HUES6 (cell line): ENCODE measurements around the gene CATSPER3.

Experiments used
- H3K27ac ChIP-seq: 2 replicates; pipeline ENCODE4 v1.7.0; 2013; ENCODE audit warnings: low read depth, mild to moderate bottlenecking, low read length, inconsistent platforms
- H3K27me3 ChIP-seq: 2 replicates; pipeline ENCODE4 v1.6.1; 2013; ENCODE audit warnings: low read length; ENCODE audit not compliant: control insufficient read depth, insufficient read depth
- H3K36me3 ChIP-seq: 2 replicates; pipeline ENCODE4 v1.6.1; 2013; ENCODE audit warnings: low read length; ENCODE audit not compliant: control insufficient read depth, insufficient read depth
- H3K4me1 ChIP-seq: 2 replicates; pipeline ENCODE4 v1.6.1; 2013; ENCODE audit warnings: low read length; ENCODE audit not compliant: control insufficient read depth, insufficient read depth
- H3K4me3 ChIP-seq: 2 replicates; pipeline ENCODE4 v1.5.1; 2013; ENCODE audit warnings: low read depth, low read length
- H3K9ac ChIP-seq: one replicate; pipeline ENCODE4 v1.6.1; 2013; ENCODE audit warnings: mild to moderate bottlenecking, low read length
- H3K9me3 ChIP-seq: 2 replicates; pipeline ENCODE4 v1.6.1; 2013; ENCODE audit warnings: low read depth, low read length; ENCODE audit not compliant: control insufficient read depth, insufficient read depth

Gene CATSPER3

DNA sequence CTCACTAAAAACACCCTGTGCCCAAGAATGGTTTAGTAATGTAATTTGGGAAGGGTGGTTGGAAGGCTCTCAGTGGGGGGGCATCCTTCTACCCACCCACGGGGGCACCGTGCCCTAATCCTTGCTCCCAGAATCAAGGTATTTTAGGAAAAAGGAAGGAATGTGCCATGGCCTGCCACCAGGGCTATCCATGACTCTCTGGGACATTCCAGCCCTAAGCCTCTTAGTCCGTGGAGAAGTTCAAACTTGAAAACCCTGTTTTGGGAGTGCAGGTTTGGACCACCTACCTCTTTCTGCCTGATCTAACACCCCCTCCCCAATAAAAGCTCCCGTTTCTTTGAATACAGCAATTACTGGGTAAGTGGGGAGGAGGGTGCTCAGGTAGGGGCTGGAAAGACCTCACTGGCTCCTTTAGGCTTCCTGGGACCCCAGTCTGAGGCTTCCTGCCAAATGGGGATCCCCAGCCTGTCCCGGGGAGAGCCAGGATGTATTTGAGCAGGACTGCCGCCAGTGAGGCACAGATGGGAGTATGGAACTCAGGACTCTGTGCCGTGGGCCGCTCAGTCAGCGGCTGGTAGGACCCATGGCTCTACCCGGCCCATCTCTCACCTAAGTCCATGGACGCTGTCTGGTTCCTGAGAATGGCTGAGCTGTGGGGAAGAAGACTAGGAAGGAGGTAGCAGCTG lies 70.0 kb downstream of the CATSPER3 start:
- H3K27me3 ChIP-seq, result peaks cover 98% of the 10 kb centered on the region
- no peak overlapping the region for H3K9ac ChIP-seq
- H3K27ac ChIP-seq, result no peak overlapping the region
- H3K36me3 ChIP-seq, result no peaks in the 10 kb centered on the region
- no peaks in the 10 kb centered on the region for H3K9me3 ChIP-seq
- H3K4me3 ChIP-seq, result no peak overlapping the region
- peaks cover 32% of the 10 kb centered on the region for H3K4me1 ChIP-seq

DNA sequence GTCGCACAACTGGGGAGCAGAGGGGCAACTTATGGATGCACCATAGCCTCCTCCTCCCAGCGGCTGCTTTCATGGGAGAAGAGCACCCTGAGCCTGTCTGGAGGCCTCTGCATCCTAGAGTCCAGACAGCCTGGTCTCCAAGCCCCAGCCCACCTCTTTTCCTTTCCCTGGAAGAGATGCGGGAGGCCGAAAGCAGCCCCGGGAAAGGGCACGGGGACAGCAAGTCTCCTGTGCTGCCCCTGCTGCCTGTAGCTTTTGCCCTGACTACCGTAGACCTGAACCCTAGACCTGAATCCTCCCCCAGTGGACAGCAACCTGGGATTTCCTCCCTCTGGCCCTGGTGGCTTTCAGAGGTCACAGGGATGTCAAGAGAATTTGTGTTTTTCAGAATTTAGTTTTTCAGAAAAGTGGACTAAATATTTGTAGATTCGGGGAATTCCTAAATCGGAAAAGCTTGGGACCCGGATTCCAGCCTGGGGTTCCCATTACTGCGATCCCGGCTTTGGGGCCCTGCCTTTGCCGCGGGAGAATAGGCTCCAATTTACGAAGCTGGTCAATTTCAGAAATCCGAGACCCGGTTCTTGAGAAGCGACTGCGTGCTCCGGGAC lies 70.6 kb downstream of the CATSPER3 start:
- no peak overlapping the region for H3K27ac ChIP-seq
- H3K36me3 ChIP-seq, result no peaks in the 10 kb centered on the region
- peak overlapping the region; percentile 62 for H3K9ac ChIP-seq
- H3K27me3 ChIP-seq, result peaks cover 98% of the 10 kb centered on the region
- H3K4me1 ChIP-seq, result peaks cover 31% of the 10 kb centered on the region
- H3K4me3 ChIP-seq, result peak overlapping the region; percentile 47; the same call in 1 of the 2 replicates
- H3K9me3 ChIP-seq, result no peaks in the 10 kb centered on the region

DNA sequence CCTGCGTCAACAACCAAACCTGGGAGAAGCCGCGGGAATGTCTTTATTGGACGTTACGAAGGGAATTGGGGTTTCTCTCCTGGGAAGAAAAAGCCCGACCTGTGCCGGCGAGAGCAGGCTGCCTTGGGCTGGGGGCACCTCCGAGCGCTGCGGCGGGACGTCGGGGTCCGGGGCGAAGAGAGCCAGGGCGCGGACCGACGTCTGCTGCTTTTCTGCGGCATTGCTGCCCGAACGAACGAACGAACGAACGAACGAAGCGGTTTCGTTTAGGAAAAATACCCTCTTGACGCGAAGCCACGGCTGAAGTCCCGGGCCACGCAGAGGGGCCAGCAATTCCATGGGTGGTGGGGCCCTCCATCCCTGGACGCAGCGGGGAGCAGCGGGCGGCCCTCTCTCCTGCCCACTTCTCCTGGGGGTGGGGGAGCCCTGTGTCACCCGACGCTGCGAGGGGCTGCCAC lies 71.1 kb downstream of the CATSPER3 start:
- no peak overlapping the region for H3K27ac ChIP-seq
- H3K9ac ChIP-seq, result peak overlapping the region; percentile 62
- peaks cover 98% of the 10 kb centered on the region for H3K27me3 ChIP-seq
- H3K36me3 ChIP-seq, result no peaks in the 10 kb centered on the region
- H3K4me1 ChIP-seq, result peaks cover 28% of the 10 kb centered on the region
- peak overlapping the region; percentile 47 for H3K4me3 ChIP-seq
- no peaks in the 10 kb centered on the region for H3K9me3 ChIP-seq

DNA sequence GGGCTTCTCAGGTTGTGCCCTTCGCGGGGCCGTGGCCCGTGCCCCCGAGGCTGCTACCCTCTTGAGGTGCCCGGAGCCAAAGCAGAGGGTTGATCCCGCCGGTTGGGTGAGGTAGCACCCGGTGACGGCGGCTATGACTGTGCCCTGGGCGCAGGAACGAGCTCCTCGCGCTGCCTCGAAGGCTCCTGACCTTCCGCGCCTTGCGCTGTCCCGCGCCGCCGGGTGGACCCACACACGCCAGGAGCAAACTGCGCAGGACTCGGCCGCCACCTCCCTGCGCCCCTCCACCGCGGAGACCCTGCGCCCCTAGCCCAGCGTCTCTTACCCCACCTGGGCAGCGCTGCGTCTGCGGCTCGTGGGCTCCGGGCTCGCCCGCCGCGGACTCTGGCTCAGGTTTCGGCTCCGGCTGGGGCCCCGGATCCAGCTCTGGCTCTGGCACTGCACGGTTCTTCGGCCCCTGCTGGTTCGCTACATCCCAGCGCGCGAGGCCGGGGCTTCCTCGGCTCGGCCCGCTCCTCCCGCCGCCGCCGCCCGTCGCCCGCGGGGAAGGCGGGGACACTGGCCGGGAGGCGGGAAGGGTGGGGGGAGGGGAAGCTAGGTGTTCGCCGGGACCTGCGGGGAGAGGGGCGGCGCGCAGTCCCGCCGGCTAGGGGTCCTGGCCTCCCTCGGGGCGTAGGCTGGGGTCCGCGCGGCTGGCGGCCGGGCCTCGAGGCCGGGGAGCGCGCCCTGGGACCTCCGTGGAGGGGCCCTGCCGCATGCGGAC lies 71.7 kb downstream of the CATSPER3 start:
- Histone ChIP-seq H3K36me3 (no peaks in the 10 kb centered on the region), H3K4me3 (peak overlapping the region; percentile 47), H3K27me3 (peaks cover 100% of the 10 kb centered on the region), H3K9me3 (no peaks in the 10 kb centered on the region), H3K9ac (peak overlapping the region; percentile 62), H3K4me1 (peaks cover 28% of the 10 kb centered on the region), H3K27ac (no peak overlapping the region)

DNA sequence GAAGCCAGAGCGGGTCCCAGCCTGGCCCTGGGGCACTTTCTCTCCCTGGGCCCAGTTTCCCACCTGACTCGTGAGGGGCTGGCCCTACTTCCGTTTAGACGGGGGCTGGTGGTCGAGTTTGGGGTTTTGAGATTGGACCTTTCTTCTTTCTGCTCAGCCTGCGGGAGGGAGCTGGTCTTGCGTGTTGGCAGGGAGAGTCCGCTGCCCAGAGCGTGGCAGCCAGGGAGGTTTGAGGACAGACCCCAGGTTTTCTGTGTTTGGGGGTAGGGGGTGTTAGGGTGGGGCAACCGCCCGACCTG lies 72.3 kb downstream of the CATSPER3 start:
- Histone ChIP-seq H3K36me3 (no peaks in the 10 kb centered on the region), H3K27ac (no peak overlapping the region), H3K9ac (no peak overlapping the region), H3K4me3 (peak overlapping the region; percentile 47), H3K9me3 (no peaks in the 10 kb centered on the region), H3K4me1 (peaks cover 24% of the 10 kb centered on the region), H3K27me3 (peaks cover 100% of the 10 kb centered on the region)

DNA sequence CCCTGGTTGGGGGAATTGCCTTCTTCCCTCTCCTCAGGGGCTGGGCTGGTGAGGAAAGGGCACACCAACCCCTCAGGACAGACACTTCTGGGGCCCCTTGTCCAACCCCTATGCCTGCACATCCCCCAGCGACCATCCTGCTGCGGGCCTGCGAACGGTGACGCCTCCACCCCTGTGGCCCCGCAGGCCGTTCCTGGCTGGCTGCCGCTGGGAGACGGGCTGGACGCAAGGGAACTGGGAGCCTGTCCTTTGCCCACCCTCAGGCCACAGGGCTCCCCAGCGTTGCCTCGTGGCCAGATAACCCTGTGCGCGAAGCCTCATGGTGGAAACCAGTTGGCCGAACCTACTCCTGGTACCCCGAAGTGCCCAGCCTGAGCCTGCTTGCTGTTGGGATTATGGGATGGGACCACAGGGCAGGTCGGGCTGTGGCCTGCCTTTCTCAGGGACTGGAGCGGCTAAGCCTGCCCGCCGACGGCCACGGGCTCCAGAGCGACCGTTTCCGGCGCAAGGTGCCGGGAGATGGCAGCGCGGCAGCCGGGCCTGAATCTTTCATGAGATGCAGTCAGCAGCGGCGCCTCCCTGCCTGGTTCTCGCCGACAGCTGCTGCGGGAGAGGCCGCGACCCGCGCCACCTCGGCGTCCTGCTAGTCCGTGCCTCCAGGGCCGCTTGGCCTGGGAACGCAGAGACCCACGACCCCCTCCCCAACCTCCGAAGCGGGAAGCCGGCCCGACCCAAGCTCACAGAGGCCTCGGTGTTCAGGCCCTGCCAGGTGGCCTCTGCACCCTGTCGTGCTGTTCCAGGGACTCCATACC lies 72.8 kb downstream of the CATSPER3 start:
- Histone ChIP-seq H3K27me3 (peaks cover 100% of the 10 kb centered on the region), H3K27ac (no peak overlapping the region), H3K4me3 (peak overlapping the region; percentile 47), H3K9me3 (no peaks in the 10 kb centered on the region), H3K4me1 (peaks cover 22% of the 10 kb centered on the region), H3K36me3 (no peaks in the 10 kb centered on the region), H3K9ac (no peak overlapping the region)

DNA sequence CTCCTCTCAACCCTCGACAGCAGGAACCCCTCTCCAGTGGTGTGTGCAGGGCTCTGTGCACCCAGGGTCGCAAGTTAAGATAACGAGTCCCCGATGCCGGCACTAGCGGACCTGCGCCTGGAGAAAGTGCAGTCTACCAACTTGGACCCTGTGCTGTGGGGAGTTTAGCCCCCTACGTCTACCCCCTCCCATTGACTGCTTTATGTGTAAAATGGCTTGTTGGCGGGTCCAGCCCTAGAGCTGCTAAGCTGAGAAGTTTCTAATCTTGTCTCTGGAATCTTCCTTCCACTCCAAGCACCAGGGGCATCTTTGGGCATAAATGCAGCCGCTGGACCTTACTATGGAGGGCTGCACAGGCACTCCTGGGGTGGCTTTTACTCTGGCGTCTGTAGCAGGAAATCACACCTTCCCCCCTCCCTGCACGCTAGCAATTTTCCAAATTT lies 73.5 kb downstream of the CATSPER3 start:
- peaks cover 22% of the 10 kb centered on the region for H3K4me1 ChIP-seq
- no peak overlapping the region for H3K27ac ChIP-seq
- H3K4me3 ChIP-seq, result peak overlapping the region; percentile 47
- no peaks in the 10 kb centered on the region for H3K9me3 ChIP-seq
- H3K9ac ChIP-seq, result no peak overlapping the region
- H3K27me3 ChIP-seq, result peaks cover 100% of the 10 kb centered on the region
- no peaks in the 10 kb centered on the region for H3K36me3 ChIP-seq

DNA sequence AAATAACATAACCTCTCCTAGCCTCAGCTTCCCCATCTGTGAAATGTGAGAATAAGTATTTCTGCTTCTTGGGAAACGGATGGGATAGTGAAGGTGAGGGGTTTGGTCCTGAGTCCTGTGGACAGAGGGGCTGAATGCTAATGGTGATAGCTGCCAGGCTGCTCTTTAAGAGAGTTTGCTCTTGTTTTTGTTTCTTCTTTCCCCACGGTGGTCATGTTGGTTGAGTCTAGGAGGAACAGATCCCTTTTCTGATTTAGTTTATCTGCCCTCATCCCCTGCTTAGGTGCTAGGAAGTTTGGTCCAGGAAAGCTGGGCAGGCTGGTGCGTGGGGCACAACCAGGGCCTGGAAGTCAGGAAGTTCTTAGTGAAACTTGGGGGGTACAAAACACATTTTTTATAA lies 74.0 kb downstream of the CATSPER3 start:
- Histone ChIP-seq H3K4me3 (no peak overlapping the region), H3K36me3 (no peaks in the 10 kb centered on the region), H3K9me3 (no peaks in the 10 kb centered on the region), H3K9ac (no peak overlapping the region), H3K4me1 (peaks cover 22% of the 10 kb centered on the region), H3K27me3 (peaks cover 100% of the 10 kb centered on the region), H3K27ac (no peak overlapping the region)

DNA sequence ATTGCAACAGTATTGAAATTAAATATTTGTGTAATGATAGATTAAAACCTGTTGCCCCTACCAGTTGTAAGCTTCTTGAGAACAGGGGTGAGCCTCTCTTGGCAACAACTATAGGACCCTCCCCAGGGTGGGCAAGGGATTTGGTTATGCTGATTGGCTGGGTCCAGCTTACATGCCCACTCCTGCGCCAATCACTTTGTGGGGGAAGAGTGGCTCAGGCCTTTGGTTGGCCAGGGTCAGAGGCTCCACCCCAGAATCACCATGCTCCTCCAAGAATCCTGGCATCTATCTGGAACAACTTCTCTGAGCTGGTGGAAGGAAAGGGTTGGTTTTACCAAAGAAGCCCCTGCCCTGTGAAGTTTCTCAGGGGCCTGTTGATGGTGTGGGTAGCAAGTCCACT lies 74.9 kb downstream of the CATSPER3 start:
- Histone ChIP-seq H3K9ac (no peak overlapping the region), H3K27me3 (peaks cover 99% of the 10 kb centered on the region), H3K9me3 (no peaks in the 10 kb centered on the region), H3K4me1 (peaks cover 27% of the 10 kb centered on the region), H3K27ac (no peak overlapping the region), H3K4me3 (no peak overlapping the region), H3K36me3 (no peaks in the 10 kb centered on the region)

DNA sequence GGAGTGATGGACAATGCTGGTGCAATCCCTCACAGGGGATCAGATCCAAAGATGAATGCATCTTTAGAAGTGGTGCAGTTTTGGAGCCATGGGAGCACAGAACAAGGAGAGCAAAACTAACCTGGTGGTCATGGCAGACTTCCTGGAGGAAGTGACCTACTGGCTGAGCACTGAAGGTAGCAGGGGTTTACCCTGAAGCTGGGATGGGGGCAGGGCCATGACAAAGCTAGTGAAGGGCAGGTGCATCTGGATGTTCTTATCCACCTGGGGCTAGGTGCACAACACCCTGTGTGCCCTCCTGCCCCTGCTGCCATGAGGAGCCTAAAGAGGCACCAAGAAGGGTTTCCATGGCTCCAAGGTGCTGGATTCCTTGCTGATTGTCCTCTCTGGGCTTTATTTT lies 77.8 kb downstream of the CATSPER3 start:
- Histone ChIP-seq H3K27ac (no peak overlapping the region), H3K4me3 (no peak overlapping the region), H3K4me1 (peaks cover 19% of the 10 kb centered on the region; the same call in 1 of the 2 replicates), H3K27me3 (peaks cover 99% of the 10 kb centered on the region), H3K36me3 (no peaks in the 10 kb centered on the region), H3K9ac (no peak overlapping the region), H3K9me3 (no peaks in the 10 kb centered on the region)
